CD14-positive monocyte (primary cell): ENCODE measurements around the gene TTLL8. TPM values are rescaled to one million over a fixed set of nuclear protein-coding genes. Genes with fewer than 3 reads are reported as not detected.
A peak's percentile ranks its signal among the peaks of the same experiment; 100 is the strongest.

ENCODE experiments used
- DNase-seq, 3 donors: peaks; one replicate each; pipeline ENCODE4 v3.0.0-alpha.2; 2011 to 2022
- H2AFZ ChIP-seq: 2 replicates; pipeline ENCODE4 v1.6.0; 2012; ENCODE audit warnings: mild to moderate bottlenecking, low read depth, low read length, inconsistent platforms; ENCODE audit not compliant: insufficient read depth, poor library complexity, severe bottlenecking
- H3K27ac ChIP-seq, 2 donors: 1 replicate in 1 of 2; 2 replicates in 1 of 2; pipeline ENCODE4 v1.5.1; 2012 to 2013; ENCODE audit warnings: low read length in 2 of 2, control low read depth in 1 of 2, inconsistent platforms in 1 of 2, low read depth in 1 of 2, mild to moderate bottlenecking in 1 of 2
- H3K27me3 ChIP-seq, 2 donors: one replicate each; pipeline versions ENCODE4 v1.6.0 to v1.6.1; 2011 to 2013; ENCODE audit warnings: low read length in 2 of 2; ENCODE audit not compliant: control insufficient read depth in 2 of 2, insufficient read depth in 2 of 2
- H3K36me3 ChIP-seq, 2 donors: replicated peaks in 1 of 2; 1 replicate in 1 of 2; 2 replicates in 1 of 2; pipeline versions ENCODE4 v1.5.1 to v1.6.1; 2012 to 2013; ENCODE audit warnings: low read length in 2 of 2, control low read depth in 1 of 2, inconsistent platforms in 1 of 2, mild to moderate bottlenecking in 1 of 2; ENCODE audit not compliant: insufficient read depth in 2 of 2, control insufficient read depth in 1 of 2
- H3K4me1 ChIP-seq, 2 donors: 1 replicate in 1 of 2; 2 replicates in 1 of 2; pipeline versions ENCODE4 v1.5.1 to v1.6.1; 2012 to 2013; ENCODE audit warnings: low read length in 2 of 2, control low read depth in 1 of 2, inconsistent platforms in 1 of 2, mild to moderate bottlenecking in 1 of 2, moderate library complexity in 1 of 2; ENCODE audit not compliant: insufficient read depth in 2 of 2, control insufficient read depth in 1 of 2
- H3K4me2 ChIP-seq: replicated peaks from 2 replicates; pipeline ENCODE3; 2012; ENCODE audit warnings: low read length, moderate library complexity, mild to moderate bottlenecking; ENCODE audit not compliant: poor library complexity, severe bottlenecking; ENCODE audit errors: extremely low read depth
- H3K4me3 ChIP-seq, 3 experiments: fragments of 200-600 bp in 1 of 3; sonication (generic) in 1 of 3; replicated peaks in 1 of 3; 1 replicate in 2 of 3; 2 replicates in 1 of 3; pipeline ENCODE4 v1.5.1; 2011 to 2013; ENCODE audit warnings: low read length in 3 of 3, mild to moderate bottlenecking in 3 of 3, control low read depth in 2 of 3, low read depth in 2 of 3, inconsistent platforms in 1 of 3, moderate library complexity in 1 of 3
- H3K79me2 ChIP-seq: 2 replicates; pipeline ENCODE4 v1.6.0; 2012; ENCODE audit warnings: mild to moderate bottlenecking, control low read depth, inconsistent platforms, low read length, moderate library complexity; ENCODE audit not compliant: insufficient read depth
- H3K9ac ChIP-seq: 2 replicates; pipeline ENCODE4 v1.6.0; 2017; ENCODE audit warnings: low read length, mild to moderate bottlenecking; ENCODE audit not compliant: insufficient read depth, poor library complexity, severe bottlenecking
- H3K9me3 ChIP-seq, 2 donors: replicated peaks in 1 of 2; 1 replicate in 1 of 2; 2 replicates in 1 of 2; pipeline versions ENCODE4 v1.5.1 to v1.6.1; 2012 to 2013; ENCODE audit warnings: low read length in 2 of 2, control low read depth in 1 of 2; ENCODE audit not compliant: control insufficient read depth in 1 of 2, insufficient read depth in 1 of 2
- H4K20me1 ChIP-seq: 2 replicates; pipeline ENCODE4 v1.6.0; 2012; ENCODE audit warnings: mild to moderate bottlenecking, low read length, control low read depth, moderate library complexity; ENCODE audit not compliant: insufficient read depth
- H3K27ac Mint-ChIP-seq, 7 donors: one replicate each; pipeline ENCODE4 v1.8.0; 2020; ENCODE audit warnings: mild to moderate bottlenecking in 7 of 7, mixed read lengths in 7 of 7, moderate library complexity in 6 of 7, inconsistent platforms in 2 of 7
- H3K27me3 Mint-ChIP-seq, 3 donors: one replicate each; pipeline ENCODE4 v1.8.0; 2021 to 2022; ENCODE audit warnings: low read depth in 3 of 3, mild to moderate bottlenecking in 3 of 3, mixed read lengths in 3 of 3, moderate library complexity in 3 of 3, inconsistent platforms in 1 of 3
- H3K36me3 Mint-ChIP-seq, 2 donors: one replicate each; pipeline ENCODE4 v1.8.0; 2020; ENCODE audit warnings: mixed read lengths in 2 of 2, inconsistent platforms in 1 of 2, mild to moderate bottlenecking in 1 of 2
- H3K4me1 Mint-ChIP-seq: one replicate; pipeline ENCODE4 v1.8.0; 2020; ENCODE audit warnings: mild to moderate bottlenecking, mixed read lengths
- H3K4me3 Mint-ChIP-seq, 2 donors: one replicate each; pipeline ENCODE4 v1.8.0; 2020; ENCODE audit warnings: mild to moderate bottlenecking in 2 of 2, mixed read lengths in 2 of 2, moderate library complexity in 1 of 2
- H3K9me3 Mint-ChIP-seq, 7 donors: one replicate each; pipeline ENCODE4 v1.8.0; 2020 to 2022; ENCODE audit warnings: mixed read lengths in 7 of 7, mild to moderate bottlenecking in 6 of 7, moderate library complexity in 6 of 7, inconsistent platforms in 2 of 7
- CTCF ChIP-seq: fragments of 200-600 bp; IDR thresholded peaks from one replicate; pipeline ENCODE4 v1.8.0; 2022; ENCODE audit warnings: antibody characterized with exemption, mild to moderate bottlenecking
- whole genome bisulfite sequencing: methylation state at CpG from one replicate; pipeline ENCODE4 v1.1.5; 2013; ENCODE audit warnings: missing lambda C conversion rate; ENCODE audit not compliant: insufficient coverage; 5-methylcytosine and 5-hydroxymethylcytosine counted together
- intact Hi-C, 2 donors: fragments of 100-400 bp; cut with micrococcal nuclease; formaldehyde crosslinking; loops; one replicate each; pipeline versions ENCODE4 v1.15.0 to v1.15.1; 2023
- polyA plus RNA-seq, 3 donors: library from polyadenylated mRNA; depleted of rRNA in 1 of 3; unstranded in 2 of 3; stranded (reverse) in 1 of 3; fragments of 300-500 nt in 2 of 3; fragments of >200 nt in 1 of 3; fragmentation: Illumina TruSeq in 2 of 3; gene quantifications; 1 replicate in 2 of 3; 2 replicates in 1 of 3; pipeline ENCODE4 v1.2.3, GENCODE V29; 2012 to 2021

TTLL8 gene
- polyA plus RNA-seq, 3 donors: not detected

GRCh38 chr22:50012211-50013181 lies 45.6 kb downstream of the TTLL8 start, which contains the start of gene IL17REL:
TSS of gene IL17REL (minus strand) at chr22:50012765. CDS start at chr22:50012646, 119 bp downstream.
- no peak within 1 kb of the TSS for H3K4me2 ChIP-seq
- no peak within 1 kb of the TSS for H3K27ac Mint-ChIP-seq

More at GRCh38 chr22:50012211-50013181, 45.6 kb downstream of the TTLL8 start, which contains the start of gene IL17REL:
- Mint-ChIP-seq H3K9me3 (peaks cover 0 to 5% (median 2%) of the 10 kb centered on the region in 7 donors), H3K4me3 (peak within 1 kb of the TSS; percentile 16 to 67), H3K4me1 (peaks cover 2% of the 10 kb centered on the region), H3K27me3 (peaks cover 34 to 77% (median 64%) of the 10 kb centered on the region in 3 donors), H3K36me3 (no peaks in the 10 kb centered on the region)
- H2AFZ ChIP-seq: no peak within 1 kb of the TSS
- H3K79me2 ChIP-seq: no peaks in the 10 kb centered on the region
- no peak for DNase-seq
- no peak within 1 kb of the TSS for H3K4me3 ChIP-seq
- H4K20me1 ChIP-seq: no peaks in the 10 kb centered on the region
- H3K9me3 ChIP-seq: no peaks in the 10 kb centered on the region
- H3K9ac ChIP-seq: no peak within 1 kb of the TSS
- no peaks in the 10 kb centered on the region for H3K4me1 ChIP-seq
- no peak for TF ChIP-seq CTCF
- 95% methylated on average over 24 of the region's 29 CpGs for WGBS
- peaks cover 15 to 76% of the 10 kb centered on the region in 2 donors for H3K27me3 ChIP-seq
- H3K27ac ChIP-seq: no peak within 1 kb of the TSS
- H3K36me3 ChIP-seq: no peaks in the 10 kb centered on the region
- intact Hi-C loops: no loop called here
